ENCODE measurements around the gene ELN. TPM values are rescaled to one million over a fixed set of nuclear protein-coding genes. Genes with fewer than 3 reads are reported as not detected.

ELN gene
- total and polyA plus RNA-seq, 9 donors, result 60.4 to 217 (median 153) TPM

DNA sequence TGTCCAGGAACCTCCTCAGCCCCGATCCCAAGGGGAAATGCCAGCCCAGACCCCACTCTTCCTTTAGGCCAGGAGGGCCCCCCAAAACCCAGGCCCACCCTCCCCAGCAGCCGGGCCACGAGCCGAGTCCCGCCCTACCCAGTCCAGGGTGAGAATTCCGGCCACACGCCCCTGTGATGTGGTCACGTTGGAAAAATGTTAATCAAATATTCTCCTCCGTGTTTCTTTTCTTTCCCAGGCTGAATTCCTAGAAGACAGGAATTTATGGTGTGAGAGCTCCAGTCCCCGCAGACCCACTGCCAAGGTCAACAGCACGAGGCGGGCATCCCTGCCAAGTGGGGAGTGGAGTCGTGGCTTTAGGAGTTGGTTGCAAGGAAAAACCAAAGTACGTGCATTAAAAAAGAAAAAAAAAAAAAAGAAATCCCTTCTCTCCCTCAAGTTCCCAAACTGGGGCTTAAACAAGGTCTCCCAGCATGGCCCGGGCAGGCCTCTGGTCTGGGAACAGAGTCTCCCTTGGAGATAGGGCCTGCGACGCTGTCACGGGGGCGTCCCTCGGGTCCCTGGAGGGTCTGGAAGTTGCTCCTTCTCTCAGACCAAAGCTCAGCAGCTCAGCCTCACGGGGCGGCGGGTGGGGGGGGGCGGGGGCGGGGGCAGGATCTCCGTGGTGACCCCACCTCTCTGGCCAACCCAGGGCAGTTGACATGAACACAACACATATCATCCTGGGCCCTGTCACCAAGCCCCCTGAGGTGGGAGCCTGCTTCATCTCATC, 28.1 kb upstream of the ELN start:
- Histone ChIP-seq H3K9me3 (replicated peaks; ENCODE audit: control insufficient read depth, low read depth, low read length) (peaks cover 7% of the 10 kb centered on the region), H3K27me3 (ENCODE audit: control insufficient read depth, insufficient read depth, low read length) (peaks cover 9% of the 10 kb centered on the region), H3K4me3 (ENCODE audit: low read length) (no peak overlapping the region), H3K27ac (ENCODE audit: low read length) (peak overlapping the region; percentile 42), H3K4me1 (ENCODE audit: control insufficient read depth, insufficient read depth, low read length) (peaks cover 18% of the 10 kb centered on the region), H3K36me3 (ENCODE audit: control insufficient read depth, insufficient read depth, low read length) (no peaks in the 10 kb centered on the region)
- DNase-seq, result peak; percentile 86
- WGBS (ENCODE audit: insufficient coverage), result 73% methylated on average over 1 of the region's 26 CpGs

DNA sequence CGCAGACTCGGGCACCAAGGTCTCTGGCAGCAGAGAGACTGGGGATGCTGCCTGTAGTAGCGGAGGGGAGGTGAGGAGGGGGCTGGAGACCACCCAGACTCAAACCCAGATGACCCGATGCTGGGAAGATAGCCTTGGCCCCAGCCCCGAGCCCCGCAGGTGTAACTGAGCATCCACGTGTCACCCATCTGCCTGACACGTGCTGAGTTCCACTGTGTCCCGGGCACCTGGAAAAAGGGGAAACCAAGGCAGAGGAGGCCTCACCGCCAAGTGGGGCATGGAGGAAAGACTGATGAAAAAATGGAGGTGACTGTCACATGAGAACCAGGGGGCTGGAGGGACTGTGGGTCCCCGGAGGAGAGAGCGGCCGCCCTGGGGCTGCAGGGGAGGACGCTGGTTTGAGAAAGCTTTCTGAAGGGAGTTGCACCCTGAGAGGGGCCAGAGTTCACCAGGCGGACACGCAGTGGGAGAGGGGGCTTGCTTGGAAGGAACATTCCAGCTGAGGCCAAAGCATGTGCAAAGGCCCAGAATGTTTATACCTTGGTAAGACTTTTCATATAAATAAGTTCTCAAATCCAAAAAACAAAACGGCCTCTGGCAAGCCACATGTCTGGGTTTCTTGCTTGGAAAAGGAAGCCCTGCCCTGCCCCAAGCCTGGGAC, 27.4 kb upstream of the ELN start:
- Histone ChIP-seq H3K9me3 (replicated peaks; ENCODE audit: control insufficient read depth, low read depth, low read length) (no peaks in the 10 kb centered on the region), H3K4me1 (ENCODE audit: control insufficient read depth, insufficient read depth, low read length) (peaks cover 18% of the 10 kb centered on the region), H3K36me3 (ENCODE audit: control insufficient read depth, insufficient read depth, low read length) (no peaks in the 10 kb centered on the region), H3K27ac (ENCODE audit: low read length) (no peak overlapping the region), H3K27me3 (ENCODE audit: control insufficient read depth, insufficient read depth, low read length) (peaks cover 9% of the 10 kb centered on the region), H3K4me3 (ENCODE audit: low read length) (no peak overlapping the region)
- 81% methylated on average over 15 of the region's 17 CpGs for WGBS (ENCODE audit: insufficient coverage)
- no peak for DNase-seq

DNA sequence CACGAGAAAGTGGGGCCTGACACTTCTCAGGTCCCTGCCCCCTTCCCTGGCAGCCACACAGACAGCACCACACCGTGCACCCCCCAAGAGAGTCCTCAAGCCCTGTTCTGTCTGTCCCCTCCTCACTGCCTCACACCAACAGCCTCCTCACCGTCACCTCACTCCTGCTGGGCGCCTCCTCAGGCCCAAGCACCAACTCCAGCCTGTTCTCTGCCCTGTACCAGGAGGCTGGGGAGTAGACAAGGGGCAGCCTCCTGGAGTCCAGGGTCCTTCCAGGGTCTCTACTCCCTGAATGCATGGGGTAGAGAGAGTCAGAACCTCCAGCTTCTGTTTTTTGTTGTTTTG, 26.9 kb upstream of the ELN start:
- Histone ChIP-seq H3K4me3 (ENCODE audit: low read length) (no peak overlapping the region), H3K27ac (ENCODE audit: low read length) (no peak overlapping the region), H3K27me3 (ENCODE audit: control insufficient read depth, insufficient read depth, low read length) (peaks cover 9% of the 10 kb centered on the region), H3K36me3 (ENCODE audit: control insufficient read depth, insufficient read depth, low read length) (no peaks in the 10 kb centered on the region), H3K4me1 (ENCODE audit: control insufficient read depth, insufficient read depth, low read length) (peaks cover 20% of the 10 kb centered on the region), H3K9me3 (replicated peaks; ENCODE audit: control insufficient read depth, low read depth, low read length) (no peaks in the 10 kb centered on the region)
- 44% methylated on average over 2 of the region's 4 CpGs for WGBS (ENCODE audit: insufficient coverage)
- DNase-seq, result no peak

DNA sequence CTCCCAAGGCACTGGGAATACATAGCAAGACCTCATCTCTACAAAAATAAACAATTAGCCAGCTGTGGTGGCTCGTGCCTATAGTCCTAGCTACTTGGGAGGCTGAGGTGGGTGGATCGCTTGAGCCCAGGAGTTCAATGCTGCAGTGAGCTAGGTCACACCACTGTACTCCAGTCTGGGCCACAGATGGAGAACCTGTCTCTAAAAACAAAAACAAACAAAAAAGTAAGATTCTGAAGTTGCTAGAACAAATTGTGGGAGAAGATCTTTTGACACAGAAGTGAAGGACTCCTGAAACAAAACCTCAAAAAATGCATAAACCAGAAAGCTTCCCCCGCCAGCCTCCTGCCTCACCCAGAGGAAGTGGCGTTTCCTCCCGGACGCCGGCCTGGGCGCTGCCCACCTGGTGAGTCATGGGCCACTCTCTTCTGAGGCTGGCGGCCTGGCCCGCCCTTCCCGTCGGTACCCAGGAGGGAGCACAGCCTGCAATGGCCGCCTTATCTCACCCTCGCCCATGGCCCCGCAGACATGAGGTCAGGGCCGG, 25.4 kb upstream of the ELN start:
- no peak overlapping the region for H3K27ac ChIP-seq (ENCODE audit: low read length)
- DNase-seq, result no peak
- no peak overlapping the region for H3K4me3 ChIP-seq (ENCODE audit: low read length)
- H3K36me3 ChIP-seq (ENCODE audit: control insufficient read depth, insufficient read depth, low read length), result no peaks in the 10 kb centered on the region
- H3K4me1 ChIP-seq (ENCODE audit: control insufficient read depth, insufficient read depth, low read length), result peaks cover 29% of the 10 kb centered on the region
- H3K9me3 ChIP-seq (replicated peaks; ENCODE audit: control insufficient read depth, low read depth, low read length), result no peaks in the 10 kb centered on the region
- WGBS (ENCODE audit: insufficient coverage), result 69% methylated on average over 11 of the region's 16 CpGs
- H3K27me3 ChIP-seq (ENCODE audit: control insufficient read depth, insufficient read depth, low read length), result peaks cover 5% of the 10 kb centered on the region

DNA sequence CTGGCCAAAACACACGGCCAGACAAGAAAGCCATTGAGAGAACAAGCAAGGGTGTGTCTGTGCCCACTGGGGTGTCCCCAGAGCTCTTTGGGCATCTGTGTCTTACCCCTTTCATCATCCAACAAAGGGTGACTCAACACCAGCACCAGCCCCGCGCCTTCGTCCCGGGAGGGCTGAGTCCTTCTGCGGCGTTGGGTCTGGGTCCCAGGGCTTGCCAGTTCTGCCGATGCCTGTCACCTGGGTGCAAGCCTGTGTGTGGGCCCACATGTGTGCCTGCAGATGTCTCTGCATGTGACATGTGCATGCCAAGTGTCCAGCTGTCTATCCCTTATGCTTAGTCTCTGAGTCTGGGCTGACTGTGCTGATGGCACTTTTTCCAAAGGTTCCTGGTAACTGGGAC, 24.4 kb upstream of the ELN start:
- Histone ChIP-seq H3K36me3 (ENCODE audit: control insufficient read depth, insufficient read depth, low read length) (no peaks in the 10 kb centered on the region), H3K4me1 (ENCODE audit: control insufficient read depth, insufficient read depth, low read length) (peaks cover 29% of the 10 kb centered on the region), H3K27ac (ENCODE audit: low read length) (no peak overlapping the region), H3K9me3 (replicated peaks; ENCODE audit: control insufficient read depth, low read depth, low read length) (no peaks in the 10 kb centered on the region), H3K4me3 (ENCODE audit: low read length) (no peak overlapping the region), H3K27me3 (ENCODE audit: control insufficient read depth, insufficient read depth, low read length) (peaks cover 5% of the 10 kb centered on the region)
- 72% methylated on average over 7 of the region's 8 CpGs for WGBS (ENCODE audit: insufficient coverage)
- no peak for DNase-seq

DNA sequence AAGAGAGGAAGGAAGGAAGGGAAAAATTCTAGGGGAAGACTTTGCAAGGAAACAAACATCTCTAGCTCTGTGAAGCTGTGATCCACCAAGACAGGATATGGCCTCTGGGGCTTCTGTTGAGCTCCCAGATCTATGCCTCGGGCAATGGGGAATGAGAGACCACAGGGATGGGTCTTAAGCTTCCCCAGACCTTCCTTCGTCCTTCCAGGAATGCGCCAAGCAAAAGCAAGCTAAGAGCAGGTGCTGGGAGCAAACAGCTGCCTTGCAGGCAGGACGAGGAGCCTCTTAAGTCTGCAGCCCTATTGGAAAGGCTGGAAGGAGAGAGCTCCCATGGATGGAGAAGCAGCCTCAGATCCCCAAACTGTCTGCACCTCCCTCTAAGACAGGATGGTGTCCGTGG, 21.9 kb upstream of the ELN start:
- WGBS (ENCODE audit: insufficient coverage), result 50% methylated on average over 4 of the region's 5 CpGs
- no peak for DNase-seq
- H3K27ac ChIP-seq (ENCODE audit: low read length), result no peak overlapping the region
- H3K4me3 ChIP-seq (ENCODE audit: low read length), result no peak overlapping the region
- H3K27me3 ChIP-seq (ENCODE audit: control insufficient read depth, insufficient read depth, low read length), result peaks cover 7% of the 10 kb centered on the region
- H3K9me3 ChIP-seq (replicated peaks; ENCODE audit: control insufficient read depth, low read depth, low read length), result no peaks in the 10 kb centered on the region
- no peaks in the 10 kb centered on the region for H3K36me3 ChIP-seq (ENCODE audit: control insufficient read depth, insufficient read depth, low read length)
- H3K4me1 ChIP-seq (ENCODE audit: control insufficient read depth, insufficient read depth, low read length), result peaks cover 36% of the 10 kb centered on the region

DNA sequence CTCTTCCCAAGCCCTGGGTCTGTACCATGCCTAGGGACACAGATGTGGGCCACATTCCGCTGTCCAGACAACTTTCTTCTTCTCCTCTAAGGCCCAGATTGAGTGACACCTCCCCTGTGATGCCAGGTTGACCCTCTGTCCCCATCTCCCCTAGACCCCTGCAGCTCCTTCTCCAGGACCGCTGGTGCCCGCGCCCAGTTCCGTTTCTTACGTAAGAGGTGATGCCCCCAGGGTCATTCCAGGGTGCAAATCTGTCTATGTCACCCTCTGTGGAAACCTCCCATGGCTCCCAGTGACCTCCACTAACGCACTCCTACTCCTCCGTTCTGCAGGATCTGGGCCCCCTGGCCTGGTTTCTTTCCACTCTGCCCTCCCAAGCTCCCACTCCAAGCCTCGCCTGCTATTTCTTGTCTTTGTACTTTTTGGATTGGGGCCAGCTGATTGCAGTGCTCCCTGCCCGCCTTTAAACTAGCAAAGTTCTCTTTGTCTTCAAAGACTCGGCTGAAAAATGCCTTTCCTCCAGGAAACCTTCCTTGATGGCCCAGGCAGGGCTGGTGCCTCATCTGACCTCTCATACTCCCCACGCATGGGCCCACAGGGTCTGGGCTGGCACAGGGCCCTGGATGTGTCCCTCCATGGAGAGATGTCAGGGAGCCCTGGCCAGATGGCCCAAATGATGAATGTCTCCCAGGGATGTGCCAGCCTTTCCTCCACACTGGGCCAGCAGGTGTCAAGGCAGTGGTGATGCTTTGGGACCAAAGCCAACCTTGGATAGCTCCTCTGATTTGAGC, 21.3 kb upstream of the ELN start:
- no peak overlapping the region for H3K4me3 ChIP-seq (ENCODE audit: low read length)
- H3K4me1 ChIP-seq (ENCODE audit: control insufficient read depth, insufficient read depth, low read length), result peaks cover 39% of the 10 kb centered on the region
- no peak for DNase-seq
- WGBS (ENCODE audit: insufficient coverage), result 69% methylated on average over 12 of the region's 12 CpGs
- H3K27ac ChIP-seq (ENCODE audit: low read length), result no peak overlapping the region
- no peaks in the 10 kb centered on the region for H3K9me3 ChIP-seq (replicated peaks; ENCODE audit: control insufficient read depth, low read depth, low read length)
- H3K36me3 ChIP-seq (ENCODE audit: control insufficient read depth, insufficient read depth, low read length), result no peaks in the 10 kb centered on the region
- H3K27me3 ChIP-seq (ENCODE audit: control insufficient read depth, insufficient read depth, low read length), result peaks cover 7% of the 10 kb centered on the region

DNA sequence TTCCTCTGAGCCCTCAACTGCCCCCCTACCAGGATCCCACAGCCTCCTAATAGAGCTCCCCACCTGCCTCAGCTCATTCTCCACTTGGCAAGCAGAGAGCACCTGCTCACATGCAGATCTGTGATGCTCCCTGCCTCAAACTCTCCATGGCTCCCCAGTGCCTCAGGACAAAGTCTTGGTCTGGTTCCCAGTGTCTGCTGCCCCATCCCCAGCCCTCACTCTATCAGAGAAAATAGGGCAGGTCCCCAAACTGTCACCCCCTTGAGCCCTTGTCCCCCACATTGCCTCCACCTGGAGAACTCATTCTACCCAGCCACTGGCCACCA, 20.8 kb upstream of the ELN start:
- Histone ChIP-seq H3K4me3 (ENCODE audit: low read length) (no peak overlapping the region), H3K27ac (ENCODE audit: low read length) (no peak overlapping the region), H3K9me3 (replicated peaks; ENCODE audit: control insufficient read depth, low read depth, low read length) (no peaks in the 10 kb centered on the region), H3K27me3 (ENCODE audit: control insufficient read depth, insufficient read depth, low read length) (peaks cover 7% of the 10 kb centered on the region), H3K4me1 (ENCODE audit: control insufficient read depth, insufficient read depth, low read length) (peaks cover 41% of the 10 kb centered on the region), H3K36me3 (ENCODE audit: control insufficient read depth, insufficient read depth, low read length) (no peaks in the 10 kb centered on the region)
- no peak for DNase-seq

DNA sequence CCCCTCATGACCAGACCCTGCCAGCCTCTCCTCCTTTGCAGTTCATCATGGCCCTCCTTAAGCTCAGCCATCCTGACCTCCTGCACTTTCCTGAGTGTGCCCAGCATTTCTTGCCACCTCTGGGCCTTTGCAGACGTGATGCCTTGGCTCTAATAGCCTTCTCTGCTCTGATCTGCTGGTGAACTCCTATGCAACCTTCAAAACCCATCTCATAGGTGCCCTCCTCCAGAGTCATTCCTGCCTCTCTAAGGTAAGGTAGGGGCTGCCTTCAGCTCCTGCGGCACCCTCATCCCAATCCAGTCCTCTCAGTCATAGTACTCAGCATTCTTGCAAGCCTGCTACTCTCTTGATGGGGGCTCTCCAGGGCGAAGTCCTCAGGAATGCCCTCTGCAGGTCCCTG, 19.3 kb upstream of the ELN start:
- H3K27me3 ChIP-seq (ENCODE audit: control insufficient read depth, insufficient read depth, low read length), result peaks cover 2% of the 10 kb centered on the region
- H3K4me1 ChIP-seq (ENCODE audit: control insufficient read depth, insufficient read depth, low read length), result peaks cover 47% of the 10 kb centered on the region
- no peak overlapping the region for H3K4me3 ChIP-seq (ENCODE audit: low read length)
- H3K36me3 ChIP-seq (ENCODE audit: control insufficient read depth, insufficient read depth, low read length), result no peaks in the 10 kb centered on the region
- no peak for DNase-seq
- H3K27ac ChIP-seq (ENCODE audit: low read length), result no peak overlapping the region
- WGBS (ENCODE audit: insufficient coverage), result 100% methylated on average over 3 of the region's 3 CpGs
- H3K9me3 ChIP-seq (replicated peaks; ENCODE audit: control insufficient read depth, low read depth, low read length), result no peaks in the 10 kb centered on the region

DNA sequence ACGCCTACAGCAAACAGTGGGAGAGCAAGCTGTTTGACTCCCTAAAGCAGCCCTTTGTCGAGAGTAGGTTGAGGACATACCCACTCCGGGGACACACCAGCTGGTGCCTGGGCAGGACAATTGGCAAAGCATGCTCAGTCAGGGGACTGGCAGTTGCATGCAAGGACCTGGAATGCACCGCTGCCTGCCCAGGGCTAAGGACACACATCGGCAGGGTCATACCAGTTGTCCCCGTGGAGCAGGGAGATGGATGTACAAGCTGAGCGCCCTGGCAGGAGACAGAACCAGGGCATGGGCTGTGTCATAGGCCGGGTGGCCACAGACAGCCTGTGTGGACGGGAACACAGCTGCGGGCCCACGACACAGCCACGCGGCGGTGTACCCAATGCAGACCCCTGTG, 18.3 kb upstream of the ELN start:
- no peak overlapping the region for H3K4me3 ChIP-seq (ENCODE audit: low read length)
- H3K9me3 ChIP-seq (replicated peaks; ENCODE audit: control insufficient read depth, low read depth, low read length), result no peaks in the 10 kb centered on the region
- H3K27ac ChIP-seq (ENCODE audit: low read length), result no peak overlapping the region
- H3K4me1 ChIP-seq (ENCODE audit: control insufficient read depth, insufficient read depth, low read length), result peaks cover 54% of the 10 kb centered on the region
- no peaks in the 10 kb centered on the region for H3K36me3 ChIP-seq (ENCODE audit: control insufficient read depth, insufficient read depth, low read length)
- WGBS (ENCODE audit: insufficient coverage), result 82% methylated on average over 14 of the region's 14 CpGs
- peak; percentile 39 for DNase-seq
- H3K27me3 ChIP-seq (ENCODE audit: control insufficient read depth, insufficient read depth, low read length), result peaks cover 5% of the 10 kb centered on the region

All from muscle of leg (tissue), 11 donors.